Trophoblast cell (in vitro differentiated cells and primary cell): ENCODE data around the gene DNAJC22.

Experiments used
- DNase-seq, 2 donors: peaks; one replicate each; pipeline ENCODE4 v3.0.0-alpha.2; 2016
- H2AFZ ChIP-seq: 2 replicates; pipeline ENCODE4 v1.6.1; 2013; ENCODE audit warnings: low read length, moderate library complexity, mild to moderate bottlenecking; ENCODE audit not compliant: insufficient read depth, poor library complexity
- H2AK5ac ChIP-seq: 2 replicates; pipeline ENCODE4 v1.6.1; 2013; ENCODE audit warnings: mild to moderate bottlenecking, low read length
- H2BK120ac ChIP-seq: 2 replicates; pipeline ENCODE4 v1.6.1; 2013; ENCODE audit warnings: low read length, mild to moderate bottlenecking, moderate library complexity; ENCODE audit not compliant: insufficient read depth, poor library complexity
- H2BK12ac ChIP-seq: 2 replicates; pipeline ENCODE4 v1.6.1; 2013; ENCODE audit warnings: mild to moderate bottlenecking, low read length, moderate library complexity
- H2BK5ac ChIP-seq: 2 replicates; pipeline ENCODE4 v1.6.1; 2013; ENCODE audit warnings: low read length, low read depth, moderate library complexity, mild to moderate bottlenecking; ENCODE audit not compliant: poor library complexity
- H3K14ac ChIP-seq: 2 replicates; pipeline ENCODE4 v1.6.1; 2013; ENCODE audit warnings: mild to moderate bottlenecking, low read length
- H3K18ac ChIP-seq: 2 replicates; pipeline ENCODE4 v1.6.1; 2013; ENCODE audit warnings: mild to moderate bottlenecking, low read length
- H3K23ac ChIP-seq: 2 replicates; pipeline ENCODE4 v1.6.1; 2013; ENCODE audit warnings: low read length
- H3K27ac ChIP-seq: 2 replicates; pipeline ENCODE4 v1.5.1; 2013; ENCODE audit warnings: low read depth, mild to moderate bottlenecking, inconsistent platforms, low read length, moderate library complexity
- H3K27me3 ChIP-seq: 2 replicates; pipeline ENCODE4 v1.6.1; 2013; ENCODE audit warnings: inconsistent platforms, mild to moderate bottlenecking, low read length, moderate library complexity; ENCODE audit not compliant: insufficient read depth
- H3K36me3 ChIP-seq, 2 experiments: 1 replicate in 1 of 2; 2 replicates in 1 of 2; pipeline ENCODE4 v1.6.1; 2013; ENCODE audit warnings: low read length in 2 of 2, mild to moderate bottlenecking in 2 of 2, moderate library complexity in 1 of 2; ENCODE audit not compliant: insufficient read depth in 2 of 2, control insufficient read depth in 1 of 2
- H3K4ac ChIP-seq: 2 replicates; pipeline ENCODE4 v1.6.1; 2013; ENCODE audit warnings: low read depth, mild to moderate bottlenecking, low read length, moderate library complexity
- H3K4me1 ChIP-seq, 2 experiments: 1 replicate in 1 of 2; 2 replicates in 1 of 2; pipeline ENCODE4 v1.6.1; 2013; ENCODE audit warnings: low read length in 2 of 2, mild to moderate bottlenecking in 2 of 2, moderate library complexity in 1 of 2; ENCODE audit not compliant: insufficient read depth in 2 of 2, control insufficient read depth in 1 of 2
- H3K4me2 ChIP-seq: 2 replicates; pipeline ENCODE4 v1.6.1; 2013; ENCODE audit warnings: inconsistent platforms, mild to moderate bottlenecking, low read length, moderate library complexity
- H3K4me3 ChIP-seq: 2 replicates; pipeline ENCODE4 v1.5.1; 2013; ENCODE audit warnings: mild to moderate bottlenecking, low read depth, low read length, inconsistent platforms
- H3K79me1 ChIP-seq: one replicate; pipeline ENCODE4 v1.6.1; 2013; ENCODE audit warnings: low read length
- H3K79me2 ChIP-seq: 2 replicates; pipeline ENCODE4 v1.6.1; 2013; ENCODE audit warnings: low read length, mild to moderate bottlenecking; ENCODE audit not compliant: control insufficient read depth, insufficient read depth, poor library complexity
- H3K9ac ChIP-seq: 2 replicates; pipeline ENCODE4 v1.6.1; 2013; ENCODE audit warnings: mild to moderate bottlenecking, low read length
- H3K9me3 ChIP-seq: 2 replicates; pipeline ENCODE4 v1.6.1; 2013; ENCODE audit warnings: low read depth, mild to moderate bottlenecking, control low read depth, inconsistent platforms, low read length; ENCODE audit not compliant: insufficient read depth
- H4K12ac ChIP-seq: 2 replicates; pipeline ENCODE4 v1.6.1; 2013; ENCODE audit warnings: low read depth, mild to moderate bottlenecking, low read length, moderate library complexity
- H4K8ac ChIP-seq: 2 replicates; pipeline ENCODE4 v1.6.1; 2013; ENCODE audit warnings: low read depth, mild to moderate bottlenecking, low read length, moderate library complexity
- H4K91ac ChIP-seq: one replicate; pipeline ENCODE4 v1.6.1; 2013; ENCODE audit warnings: low read depth, mild to moderate bottlenecking, low read length, moderate library complexity
- WGBS: extraction: QIAGEN DNeasy Blood & Tissue Kit; methylation state at CpG from one replicate; pipeline ENCODE4 v1.1.7; 2013; ENCODE audit warnings: missing lambda C conversion rate; ENCODE audit not compliant: insufficient read length, insufficient coverage; ENCODE audit errors: extremely low coverage; 5-methylcytosine and 5-hydroxymethylcytosine counted together

Gene DNAJC22

GRCh38 chr12:49357103-49357678, 10.5 kb downstream of the DNAJC22 start:
- no peaks in the 10 kb centered on the region for H3K36me3 ChIP-seq
- H3K14ac ChIP-seq = no peak overlapping the region
- H4K12ac ChIP-seq = no peak overlapping the region
- H3K4me3 ChIP-seq = no peak overlapping the region
- H3K9ac ChIP-seq = no peak overlapping the region
- DNase-seq = peak in 1 of 2 donors; percentile 73
- no peaks in the 10 kb centered on the region for H3K27me3 ChIP-seq
- H3K27ac ChIP-seq = no peak overlapping the region
- H3K4me1 ChIP-seq = no peaks in the 10 kb centered on the region
- H2AFZ ChIP-seq = no peak overlapping the region
- H3K4ac ChIP-seq = no peak overlapping the region
- no CpG with 5 or more reads among the region's 3 CpGs for WGBS
- H3K23ac ChIP-seq = no peak overlapping the region
- H3K4me2 ChIP-seq = no peak overlapping the region
- H3K18ac ChIP-seq = no peak overlapping the region
- no peaks in the 10 kb centered on the region for H3K79me2 ChIP-seq
- H4K91ac ChIP-seq = no peak overlapping the region
- no peak overlapping the region for H2AK5ac ChIP-seq
- H4K8ac ChIP-seq = no peak overlapping the region
- H3K79me1 ChIP-seq = no peaks in the 10 kb centered on the region
- H2BK5ac ChIP-seq = no peak overlapping the region
- no peak overlapping the region for H2BK120ac ChIP-seq
- no peaks in the 10 kb centered on the region for H3K9me3 ChIP-seq
- H2BK12ac ChIP-seq = no peak overlapping the region

- no peak overlapping the region for H3K4me2 ChIP-seq
- no peak overlapping the region for H4K12ac ChIP-seq
- no peak overlapping the region for H3K14ac ChIP-seq
- no peak overlapping the region for H2BK120ac ChIP-seq
- no CpG with 5 or more reads among the region's 7 CpGs for WGBS
- no peak overlapping the region for H2BK5ac ChIP-seq
- no peaks in the 10 kb centered on the region for H3K4me1 ChIP-seq
- no peak overlapping the region for H2AFZ ChIP-seq
- no peak overlapping the region for H3K9ac ChIP-seq
- H3K79me1 ChIP-seq = no peaks in the 10 kb centered on the region
- no peaks in the 10 kb centered on the region for H3K36me3 ChIP-seq
- H3K4me3 ChIP-seq = no peak overlapping the region
- H3K4ac ChIP-seq = no peak overlapping the region
- no peak overlapping the region for H3K18ac ChIP-seq
- no peak overlapping the region for H2BK12ac ChIP-seq
- H4K91ac ChIP-seq = no peak overlapping the region
- H3K23ac ChIP-seq = no peak overlapping the region
- no peak overlapping the region for H2AK5ac ChIP-seq
- peak in 1 of 2 donors; percentile 77 for DNase-seq
- H3K79me2 ChIP-seq = no peaks in the 10 kb centered on the region
- no peaks in the 10 kb centered on the region for H3K9me3 ChIP-seq
- H3K27ac ChIP-seq = no peak overlapping the region
- no peak overlapping the region for H4K8ac ChIP-seq
- no peaks in the 10 kb centered on the region for H3K27me3 ChIP-seq
Measured at GRCh38 chr12:49358483-49359141, 11.9 kb downstream of the DNAJC22 start.

- no peak overlapping the region for H2AK5ac ChIP-seq
- H3K79me1 ChIP-seq = no peaks in the 10 kb centered on the region
- no peak overlapping the region for H3K4ac ChIP-seq
- no peak overlapping the region for H2BK12ac ChIP-seq
- no peaks in the 10 kb centered on the region for H3K4me1 ChIP-seq
- DNase-seq = no peak
- H3K18ac ChIP-seq = no peak overlapping the region
- H2BK120ac ChIP-seq = no peak overlapping the region
- no peak overlapping the region for H3K4me3 ChIP-seq
- no peak overlapping the region for H3K23ac ChIP-seq
- H3K9ac ChIP-seq = no peak overlapping the region
- H2AFZ ChIP-seq = no peak overlapping the region
- H4K12ac ChIP-seq = no peak overlapping the region
- no peaks in the 10 kb centered on the region for H3K9me3 ChIP-seq
- no peak overlapping the region for H3K14ac ChIP-seq
- H3K4me2 ChIP-seq = no peak overlapping the region
- H4K8ac ChIP-seq = no peak overlapping the region
- H3K79me2 ChIP-seq = no peaks in the 10 kb centered on the region
- no peaks in the 10 kb centered on the region for H3K27me3 ChIP-seq
- H4K91ac ChIP-seq = no peak overlapping the region
- H2BK5ac ChIP-seq = no peak overlapping the region
- WGBS = no CpG with 5 or more reads among the region's 7 CpGs
- H3K36me3 ChIP-seq = no peaks in the 10 kb centered on the region
- H3K27ac ChIP-seq = no peak overlapping the region
Measured at GRCh38 chr12:49359671-49360070, 13.0 kb downstream of the DNAJC22 start.

- no peaks in the 10 kb centered on the region for H3K27me3 ChIP-seq
- H3K27ac ChIP-seq = no peak overlapping the region
- no CpG with 5 or more reads among the region's 1 CpG for WGBS
- H3K79me1 ChIP-seq = peaks cover 9% of the 10 kb centered on the region
- peaks cover 5% of the 10 kb centered on the region for H3K79me2 ChIP-seq
- no peak overlapping the region for H2AK5ac ChIP-seq
- H4K8ac ChIP-seq = no peak overlapping the region
- no peak overlapping the region for H3K23ac ChIP-seq
- no peak overlapping the region for H3K4me2 ChIP-seq
- H2BK120ac ChIP-seq = no peak overlapping the region
- H3K36me3 ChIP-seq = no peaks in the 10 kb centered on the region
- H3K14ac ChIP-seq = no peak overlapping the region
- H2BK12ac ChIP-seq = no peak overlapping the region
- H3K4me1 ChIP-seq = peaks cover 0 to 2% of the 10 kb centered on the region in 2 experiments
- no peak overlapping the region for H2AFZ ChIP-seq
- DNase-seq = no peak
- H3K9ac ChIP-seq = no peak overlapping the region
- no peak overlapping the region for H4K12ac ChIP-seq
- peaks cover 2% of the 10 kb centered on the region for H3K9me3 ChIP-seq
- H3K18ac ChIP-seq = no peak overlapping the region
- no peak overlapping the region for H3K4ac ChIP-seq
- no peak overlapping the region for H4K91ac ChIP-seq
- H2BK5ac ChIP-seq = no peak overlapping the region
- no peak overlapping the region for H3K4me3 ChIP-seq
Measured at GRCh38 chr12:49362077-49362476, 15.4 kb downstream of the DNAJC22 start.
